DND-41 (cell line): ENCODE results near the gene C17orf107.
A peak's percentile ranks its signal among the peaks of the same experiment; 100 is the strongest.

Experiments used
- ATAC-seq: fragments of 200-7000 bp; cut with Tn5 transposase; 3 replicates; pipeline ENCODE4 v1.9.1; 2021; ENCODE audit warnings: low read depth; ENCODE audit not compliant: insufficient read depth
- DNase-seq: peaks from one replicate; pipeline ENCODE4 v3.0.0-alpha.2; 2020
- H2AFZ ChIP-seq: 2 replicates; pipeline ENCODE4 v1.6.0; 2012; ENCODE audit warnings: low read depth, low read length
- H3K27ac ChIP-seq: 2 replicates; pipeline ENCODE4 v1.5.1; 2012; ENCODE audit warnings: low read length, inconsistent platforms
- H3K27me3 ChIP-seq: fragments of 200-600 bp; sonication (generic); 2 replicates; pipeline ENCODE4 v1.6.0; 2012; ENCODE audit warnings: low read length, mild to moderate bottlenecking, inconsistent platforms; ENCODE audit not compliant: insufficient read depth, poor library complexity
- H3K36me3 ChIP-seq: 2 replicates; pipeline ENCODE4 v1.5.1; 2012; ENCODE audit warnings: low read length, inconsistent platforms; ENCODE audit not compliant: insufficient read depth
- H3K4me1 ChIP-seq: 2 replicates; pipeline ENCODE4 v1.5.1; 2012; ENCODE audit warnings: mild to moderate bottlenecking, low read length; ENCODE audit not compliant: insufficient read depth
- H3K4me2 ChIP-seq: 2 replicates; pipeline ENCODE4 v1.6.0; 2012; ENCODE audit warnings: mild to moderate bottlenecking, moderate library complexity, low read length, inconsistent platforms; ENCODE audit not compliant: insufficient read depth
- H3K4me3 ChIP-seq, 2 experiments: fragments of 200-600 bp in 1 of 2; shearing (Covaris generic) in 1 of 2; 2 replicates each; pipeline ENCODE4 v1.5.1; 2012 to 2016; ENCODE audit warnings: inconsistent platforms in 2 of 2, low read length in 2 of 2, mild to moderate bottlenecking in 2 of 2, low read depth in 1 of 2, moderate library complexity in 1 of 2
- H3K79me2 ChIP-seq: 2 replicates; pipeline ENCODE4 v1.6.0; 2012; ENCODE audit warnings: low read length, inconsistent platforms; ENCODE audit not compliant: insufficient read depth
- H3K9ac ChIP-seq: 2 replicates; pipeline ENCODE4 v1.6.0; 2012; ENCODE audit warnings: low read depth, mild to moderate bottlenecking, inconsistent platforms, low read length, moderate library complexity
- H3K9me3 ChIP-seq: 2 replicates; pipeline ENCODE4 v1.5.1; 2012; ENCODE audit warnings: low read length, moderate library complexity, mild to moderate bottlenecking, inconsistent platforms; ENCODE audit not compliant: insufficient read depth, severe bottlenecking
- H4K20me1 ChIP-seq: 2 replicates; pipeline ENCODE4 v1.6.0; 2012; ENCODE audit warnings: low read length; ENCODE audit not compliant: insufficient read depth
- EZH2 ChIP-seq: IDR thresholded peaks from 3 replicates; pipeline ENCODE4 v1.6.1; 2012; ENCODE audit warnings: borderline replicate concordance, low read depth, mild to moderate bottlenecking, moderate library complexity, low read length, inconsistent platforms; ENCODE audit not compliant: severe bottlenecking
- TF ChIP-seq, protein P1 (sequence below): IDR thresholded peaks from 2 replicates; pipeline ENCODE4 v1.5.1; 2012; ENCODE audit warnings: borderline replicate concordance, low read length, moderate library complexity, mild to moderate bottlenecking; ENCODE audit not compliant: poor library complexity, severe bottlenecking; ENCODE audit errors: extremely low read depth

C17orf107 gene

DNA sequence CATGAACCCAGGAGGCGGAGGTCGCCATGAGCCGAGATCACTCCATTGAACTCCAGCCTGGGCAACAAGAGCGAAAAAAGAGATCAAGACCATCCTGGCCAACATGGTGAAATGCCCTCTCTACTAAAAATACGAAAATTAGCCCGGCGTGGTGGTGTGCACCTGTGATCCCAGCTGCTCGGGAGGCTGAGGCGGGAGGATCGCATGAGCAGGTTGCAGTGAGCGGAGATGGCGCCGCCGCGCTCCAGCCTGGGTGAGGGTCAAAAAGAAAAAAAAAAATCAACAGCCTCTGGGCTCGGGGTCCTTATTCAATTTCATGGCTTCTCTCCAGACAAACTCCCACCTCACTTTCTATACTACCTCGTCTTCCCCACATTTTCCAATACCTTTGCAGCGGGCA lies 29.5 kb downstream of the C17orf107 start:
- no peaks in the 10 kb centered on the region for H3K79me2 ChIP-seq
- H3K4me3 ChIP-seq, result no peak overlapping the region
- no peaks in the 10 kb centered on the region for H3K27me3 ChIP-seq
- H3K36me3 ChIP-seq, result no peaks in the 10 kb centered on the region
- no peak overlapping the region for H3K9ac ChIP-seq
- no peaks in the 10 kb centered on the region for H3K4me1 ChIP-seq
- no peaks in the 10 kb centered on the region for H3K9me3 ChIP-seq
- ATAC-seq (no peak), DNase-seq (no peak)
- H4K20me1 ChIP-seq, result no peaks in the 10 kb centered on the region
- H3K4me2 ChIP-seq, result no peak overlapping the region
- TF ChIP-seq, protein P1, sequence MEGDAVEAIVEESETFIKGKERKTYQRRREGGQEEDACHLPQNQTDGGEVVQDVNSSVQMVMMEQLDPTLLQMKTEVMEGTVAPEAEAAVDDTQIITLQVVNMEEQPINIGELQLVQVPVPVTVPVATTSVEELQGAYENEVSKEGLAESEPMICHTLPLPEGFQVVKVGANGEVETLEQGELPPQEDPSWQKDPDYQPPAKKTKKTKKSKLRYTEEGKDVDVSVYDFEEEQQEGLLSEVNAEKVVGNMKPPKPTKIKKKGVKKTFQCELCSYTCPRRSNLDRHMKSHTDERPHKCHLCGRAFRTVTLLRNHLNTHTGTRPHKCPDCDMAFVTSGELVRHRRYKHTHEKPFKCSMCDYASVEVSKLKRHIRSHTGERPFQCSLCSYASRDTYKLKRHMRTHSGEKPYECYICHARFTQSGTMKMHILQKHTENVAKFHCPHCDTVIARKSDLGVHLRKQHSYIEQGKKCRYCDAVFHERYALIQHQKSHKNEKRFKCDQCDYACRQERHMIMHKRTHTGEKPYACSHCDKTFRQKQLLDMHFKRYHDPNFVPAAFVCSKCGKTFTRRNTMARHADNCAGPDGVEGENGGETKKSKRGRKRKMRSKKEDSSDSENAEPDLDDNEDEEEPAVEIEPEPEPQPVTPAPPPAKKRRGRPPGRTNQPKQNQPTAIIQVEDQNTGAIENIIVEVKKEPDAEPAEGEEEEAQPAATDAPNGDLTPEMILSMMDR, result no peak
- no peak for TF ChIP-seq EZH2
- no peak overlapping the region for H2AFZ ChIP-seq
- H3K27ac ChIP-seq, result no peak overlapping the region

DNA sequence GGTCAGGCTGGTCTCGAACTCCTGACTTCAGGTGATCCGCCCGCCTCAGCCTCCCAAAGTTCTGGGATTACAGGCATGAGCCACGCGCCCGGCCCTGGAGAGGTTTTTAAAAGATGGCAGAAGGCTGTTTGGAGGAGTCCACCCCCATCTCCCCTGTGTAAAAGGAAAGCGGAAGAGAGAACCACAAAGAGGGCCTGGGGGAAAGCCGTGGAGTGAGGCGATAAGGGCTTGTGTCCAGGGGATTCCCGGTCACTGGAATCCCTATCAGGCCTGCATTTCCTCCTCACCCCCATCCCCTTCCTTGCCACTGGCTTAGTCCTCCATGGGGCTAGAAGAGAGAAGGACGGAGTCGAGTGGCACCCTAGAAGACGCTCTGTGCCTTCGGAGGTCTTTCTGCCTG lies 32.6 kb downstream of the C17orf107 start, which contains the start of gene GP1BA:
TSS of gene GP1BA (plus strand) at position 315 of the 400 bp plus-strand sequence. CDS start 328 bp downstream, outside the sequence.
- Histone ChIP-seq H3K27ac (no peak within 1 kb of the TSS), H3K9ac (no peak within 1 kb of the TSS), H3K4me1 (no peaks in the 10 kb centered on the region), H3K36me3 (peaks cover 5% of the 10 kb centered on the region), H3K4me3 (no peak within 1 kb of the TSS), H3K9me3 (no peaks in the 10 kb centered on the region), H3K4me2 (no peak within 1 kb of the TSS), H3K27me3 (no peaks in the 10 kb centered on the region), H4K20me1 (peaks cover 8% of the 10 kb centered on the region; the same call in 1 of the 2 replicates), H3K79me2 (no peaks in the 10 kb centered on the region), H2AFZ (no peak within 1 kb of the TSS)
- ATAC-seq, result no peak
- DNase-seq, result no peak
- no peak for TF ChIP-seq EZH2

DNA sequence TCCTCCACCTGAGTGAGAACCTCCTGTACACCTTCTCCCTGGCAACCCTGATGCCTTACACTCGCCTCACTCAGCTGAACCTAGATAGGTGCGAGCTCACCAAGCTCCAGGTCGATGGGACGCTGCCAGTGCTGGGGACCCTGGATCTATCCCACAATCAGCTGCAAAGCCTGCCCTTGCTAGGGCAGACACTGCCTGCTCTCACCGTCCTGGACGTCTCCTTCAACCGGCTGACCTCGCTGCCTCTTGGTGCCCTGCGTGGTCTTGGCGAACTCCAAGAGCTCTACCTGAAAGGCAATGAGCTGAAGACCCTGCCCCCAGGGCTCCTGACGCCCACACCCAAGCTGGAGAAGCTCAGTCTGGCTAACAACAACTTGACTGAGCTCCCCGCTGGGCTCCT lies 33.4 kb downstream of the C17orf107 start:
- H2AFZ ChIP-seq, result no peak overlapping the region
- DNase-seq, result no peak
- no peaks in the 10 kb centered on the region for H3K27me3 ChIP-seq
- ATAC-seq, result no peak
- H4K20me1 ChIP-seq, result peaks cover 8% of the 10 kb centered on the region; the same call in 1 of the 2 replicates
- H3K4me3 ChIP-seq, result no peak overlapping the region
- no peaks in the 10 kb centered on the region for H3K79me2 ChIP-seq
- H3K9me3 ChIP-seq, result no peaks in the 10 kb centered on the region
- no peak overlapping the region for H3K4me2 ChIP-seq
- H3K27ac ChIP-seq, result no peak overlapping the region
- H3K4me1 ChIP-seq, result no peaks in the 10 kb centered on the region
- H3K9ac ChIP-seq, result no peak overlapping the region
- H3K36me3 ChIP-seq, result peaks cover 13% of the 10 kb centered on the region
- TF ChIP-seq, protein P1, result no peak
- TF ChIP-seq EZH2, result no peak

DNA sequence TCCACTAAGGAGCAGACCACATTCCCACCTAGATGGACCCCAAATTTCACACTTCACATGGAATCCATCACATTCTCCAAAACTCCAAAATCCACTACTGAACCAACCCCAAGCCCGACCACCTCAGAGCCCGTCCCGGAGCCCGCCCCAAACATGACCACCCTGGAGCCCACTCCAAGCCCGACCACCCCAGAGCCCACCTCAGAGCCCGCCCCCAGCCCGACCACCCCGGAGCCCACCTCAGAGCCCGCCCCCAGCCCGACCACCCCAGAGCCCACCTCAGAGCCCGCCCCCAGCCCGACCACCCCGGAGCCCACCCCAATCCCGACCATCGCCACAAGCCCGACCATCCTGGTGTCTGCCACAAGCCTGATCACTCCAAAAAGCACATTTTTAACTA lies 34.3 kb downstream of the C17orf107 start:
- no peak overlapping the region for H3K9ac ChIP-seq
- no peak overlapping the region for H3K4me3 ChIP-seq
- ATAC-seq, result peak; percentile 18; the same call in 1 of the 3 replicates

More for the DNA sequence above, 34.3 kb downstream of the C17orf107 start:
- no peaks in the 10 kb centered on the region for H3K27me3 ChIP-seq
- H3K9me3 ChIP-seq, result no peaks in the 10 kb centered on the region
- no peak overlapping the region for H3K4me2 ChIP-seq
- peaks cover 17% of the 10 kb centered on the region; the same call in 1 of the 2 replicates for H4K20me1 ChIP-seq
- no peak overlapping the region for H3K27ac ChIP-seq
- DNase-seq, result no peak
- H3K4me1 ChIP-seq, result peaks cover 8% of the 10 kb centered on the region
- TF ChIP-seq, protein P1, result no peak
- no peak for TF ChIP-seq EZH2
- peaks cover 8% of the 10 kb centered on the region for H3K79me2 ChIP-seq
- peaks cover 22% of the 10 kb centered on the region for H3K36me3 ChIP-seq
- no peak overlapping the region for H2AFZ ChIP-seq
